ENCODE results near the gene GPR137.

DNA sequence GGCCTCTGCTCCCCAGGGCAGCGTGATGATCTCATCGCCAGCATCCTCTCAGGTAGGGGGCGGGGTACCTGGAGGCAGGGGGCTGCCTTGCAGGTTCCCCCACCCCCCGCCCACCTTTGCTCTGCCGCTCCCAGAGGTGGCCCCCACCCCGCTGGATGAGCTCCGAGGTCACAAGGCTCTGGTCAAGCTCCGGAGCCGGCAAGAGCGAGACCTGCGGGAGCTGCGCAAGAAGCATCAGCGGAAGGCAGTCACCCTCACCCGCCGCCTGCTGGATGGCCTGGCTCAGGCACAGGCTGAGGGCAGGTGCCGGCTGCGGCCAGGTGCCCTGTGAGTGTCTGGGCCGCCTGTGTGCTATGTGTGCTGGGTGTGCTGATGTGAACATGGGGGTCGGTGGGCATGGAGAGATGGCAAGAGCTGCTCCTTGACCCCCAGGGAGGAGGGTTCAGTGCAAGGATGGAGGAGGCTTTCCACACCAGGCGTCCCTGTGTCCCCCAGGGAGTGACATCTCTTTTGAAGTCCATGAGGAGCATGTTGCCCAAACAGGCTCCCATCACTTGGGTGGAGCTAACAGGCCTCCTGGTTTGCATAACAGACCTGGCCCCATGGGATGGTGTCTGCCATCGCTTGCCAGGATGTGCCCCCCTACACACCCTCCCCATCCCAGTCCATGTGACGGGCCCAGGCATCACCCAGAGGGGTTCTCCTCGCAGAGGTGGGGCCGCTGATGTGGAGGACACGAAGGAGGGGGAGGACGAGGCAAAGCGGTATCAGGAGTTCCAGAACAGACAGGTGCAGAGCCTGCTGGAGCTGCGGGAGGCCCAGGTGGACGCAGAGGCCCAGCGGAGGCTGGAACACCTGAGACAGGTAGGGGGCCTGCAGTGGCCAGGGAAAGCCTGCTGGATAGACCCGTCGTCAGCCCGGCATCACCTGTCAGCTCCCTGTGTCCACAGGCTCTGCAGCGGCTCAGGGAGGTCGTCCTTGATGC, 20.2 kb upstream of the GPR137 start:
- TF ChIP-seq, protein P1, sequence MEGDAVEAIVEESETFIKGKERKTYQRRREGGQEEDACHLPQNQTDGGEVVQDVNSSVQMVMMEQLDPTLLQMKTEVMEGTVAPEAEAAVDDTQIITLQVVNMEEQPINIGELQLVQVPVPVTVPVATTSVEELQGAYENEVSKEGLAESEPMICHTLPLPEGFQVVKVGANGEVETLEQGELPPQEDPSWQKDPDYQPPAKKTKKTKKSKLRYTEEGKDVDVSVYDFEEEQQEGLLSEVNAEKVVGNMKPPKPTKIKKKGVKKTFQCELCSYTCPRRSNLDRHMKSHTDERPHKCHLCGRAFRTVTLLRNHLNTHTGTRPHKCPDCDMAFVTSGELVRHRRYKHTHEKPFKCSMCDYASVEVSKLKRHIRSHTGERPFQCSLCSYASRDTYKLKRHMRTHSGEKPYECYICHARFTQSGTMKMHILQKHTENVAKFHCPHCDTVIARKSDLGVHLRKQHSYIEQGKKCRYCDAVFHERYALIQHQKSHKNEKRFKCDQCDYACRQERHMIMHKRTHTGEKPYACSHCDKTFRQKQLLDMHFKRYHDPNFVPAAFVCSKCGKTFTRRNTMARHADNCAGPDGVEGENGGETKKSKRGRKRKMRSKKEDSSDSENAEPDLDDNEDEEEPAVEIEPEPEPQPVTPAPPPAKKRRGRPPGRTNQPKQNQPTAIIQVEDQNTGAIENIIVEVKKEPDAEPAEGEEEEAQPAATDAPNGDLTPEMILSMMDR (IDR thresholded peaks at IDR 0.05): no peak
- TF ChIP-seq POLR2A (IDR thresholded peaks at IDR 0.05): no peak

All from thyroid gland (tissue), 4 donors.